ENCODE measurements around the gene ANKRD18A.

ANKRD18A gene

GRCh38 chr9:38620483-38621433 lies at the start of gene ANKRD18A:
Gene ANKRD18A, minus strand, starts transcription at chr9:38620596. Its CDS starts 311 bp downstream, at chr9:38620285.
- in situ Hi-C loops (cut with MboI; ENCODE audit: low sequenced_read_pairs) = no loop called here

GRCh38 chr9:38668791-38669466 lies 48.5 kb upstream of the ANKRD18A start:
- in situ Hi-C loops (cut with MboI; ENCODE audit: low sequenced_read_pairs) = no loop called here

GRCh38 chr9:38662763-38663593 lies 42.6 kb upstream of the ANKRD18A start:
- in situ Hi-C loops (cut with MboI; ENCODE audit: low sequenced_read_pairs) = no loop called here

- in situ Hi-C loops (cut with MboI; ENCODE audit: low sequenced_read_pairs) = no loop called here
Observed at GRCh38 chr9:38659538-38659937, 39.1 kb upstream of the ANKRD18A start.

- in situ Hi-C loops (cut with MboI; ENCODE audit: low sequenced_read_pairs) = no loop called here
Observed at GRCh38 chr9:38656896-38657295, 36.5 kb upstream of the ANKRD18A start.

GRCh38 chr9:38652486-38652885 lies 32.1 kb upstream of the ANKRD18A start:
- in situ Hi-C loops (cut with MboI; ENCODE audit: low sequenced_read_pairs) = no loop called here

GRCh38 chr9:38652044-38652443 lies 31.6 kb upstream of the ANKRD18A start:
- in situ Hi-C loops (cut with MboI; ENCODE audit: low sequenced_read_pairs) = no loop called here

GRCh38 chr9:38651400-38652042 lies 31.1 kb upstream of the ANKRD18A start:
- in situ Hi-C loops (cut with MboI; ENCODE audit: low sequenced_read_pairs) = no loop called here

GRCh38 chr9:38650564-38650963 lies 30.2 kb upstream of the ANKRD18A start:
- in situ Hi-C loops (cut with MboI; ENCODE audit: low sequenced_read_pairs) = no loop called here

- in situ Hi-C loops (cut with MboI; ENCODE audit: low sequenced_read_pairs) = no loop called here
Observed at GRCh38 chr9:38649731-38650363, 29.5 kb upstream of the ANKRD18A start.

- in situ Hi-C loops (cut with MboI; ENCODE audit: low sequenced_read_pairs) = no loop called here
Observed at GRCh38 chr9:38644601-38645000, 24.2 kb upstream of the ANKRD18A start.

- in situ Hi-C loops (cut with MboI; ENCODE audit: low sequenced_read_pairs) = no loop called here
Observed at GRCh38 chr9:38643815-38644173, 23.4 kb upstream of the ANKRD18A start.

- in situ Hi-C loops (cut with MboI; ENCODE audit: low sequenced_read_pairs) = no loop called here
Observed at GRCh38 chr9:38642951-38643814, 22.8 kb upstream of the ANKRD18A start.

GRCh38 chr9:38641985-38642864 lies 21.8 kb upstream of the ANKRD18A start:
- in situ Hi-C loops (cut with MboI; ENCODE audit: low sequenced_read_pairs) = no loop called here

GRCh38 chr9:38641142-38641541 lies 20.7 kb upstream of the ANKRD18A start:
- in situ Hi-C loops (cut with MboI; ENCODE audit: low sequenced_read_pairs) = no loop called here

GRCh38 chr9:38639577-38639940 lies 19.2 kb upstream of the ANKRD18A start:
- in situ Hi-C loops (cut with MboI; ENCODE audit: low sequenced_read_pairs) = no loop called here

GRCh38 chr9:38638881-38639576 lies 18.6 kb upstream of the ANKRD18A start:
- in situ Hi-C loops (cut with MboI; ENCODE audit: low sequenced_read_pairs) = no loop called here

- in situ Hi-C loops (cut with MboI; ENCODE audit: low sequenced_read_pairs) = no loop called here
Observed at GRCh38 chr9:38634315-38634714, 13.9 kb upstream of the ANKRD18A start.
